IMR-90 (cell line): Measurements from ENCODE around the gene NKX6-2. TPM values are rescaled to one million over a fixed set of nuclear protein-coding genes. Genes with fewer than 3 reads are reported as not detected.

ENCODE experiments used
- ATAC-seq: fragments of 200-7000 bp; cut with Tn5 transposase; 2 replicates; pipeline ENCODE4 v1.9.1; 2020; ENCODE audit warnings: low read depth, mild to moderate bottlenecking, moderate library complexity
- BruUV-seq: library from RNA; stranded (reverse); fragments of 400-500 nt; replicated peaks from 2 replicates; lab custom pipeline; 2021; lab: Mats Ljungman, UMichigan
- CTCF ChIA-PET: fragments of 300-600 bp; formaldehyde crosslinking; extraction: SDS; loops from one replicate; lab custom pipeline; 2021; ENCODE audit warnings: antibody characterized with exemption; lab: Yijun Ruan, JAX
- POLR2A ChIA-PET: fragments of 300-600 bp; sonication (Branson Sonifier 250); formaldehyde crosslinking; loops from one replicate; lab custom pipeline; 2022; ENCODE audit warnings: antibody characterized with exemption; ENCODE audit not compliant: unreplicated experiment; lab: Charles Lee
- DNase-seq: peaks from one replicate; pipeline ENCODE4 v3.0.0; 2013
- H2AFZ ChIP-seq: replicated peaks from 2 replicates; pipeline ENCODE3; 2013; ENCODE audit warnings: low read length, mild to moderate bottlenecking; ENCODE audit not compliant: poor library complexity
- H2AK5ac ChIP-seq: 2 replicates; pipeline ENCODE4 v1.6.1; 2013; ENCODE audit warnings: low read depth, low read length, inconsistent platforms
- H2AK9ac ChIP-seq: replicated peaks from 2 replicates; pipeline ENCODE3; 2013; ENCODE audit warnings: mild to moderate bottlenecking, low read depth, low read length, moderate library complexity; ENCODE audit not compliant: poor library complexity
- H2BK120ac ChIP-seq: 2 replicates; pipeline ENCODE4 v1.6.1; 2013; ENCODE audit warnings: low read depth, low read length, inconsistent platforms
- H2BK15ac ChIP-seq: 3 replicates; pipeline ENCODE4 v1.6.1; 2013; ENCODE audit warnings: low read depth, low read length, inconsistent platforms
- H2BK20ac ChIP-seq: 2 replicates; pipeline ENCODE4 v1.6.1; 2013; ENCODE audit warnings: low read depth, mild to moderate bottlenecking, inconsistent platforms, low read length, moderate library complexity
- H2BK5ac ChIP-seq: 2 replicates; pipeline ENCODE4 v1.6.1; 2013; ENCODE audit warnings: mild to moderate bottlenecking, low read depth, low read length, inconsistent platforms; ENCODE audit not compliant: poor library complexity, severe bottlenecking
- H3K14ac ChIP-seq: replicated peaks from 2 replicates; pipeline ENCODE4 v1.6.1; 2013; ENCODE audit warnings: low read depth, low read length, inconsistent platforms
- H3K18ac ChIP-seq: 2 replicates; pipeline ENCODE4 v1.6.1; 2013; ENCODE audit warnings: low read depth, low read length, control low read depth
- H3K23ac ChIP-seq: 2 replicates; pipeline ENCODE4 v1.6.1; 2013; ENCODE audit warnings: low read depth, low read length, inconsistent platforms
- H3K27ac ChIP-seq: 2 replicates; pipeline ENCODE4 v1.5.1; 2013; ENCODE audit warnings: mild to moderate bottlenecking, control low read depth, low read length; ENCODE audit not compliant: insufficient read depth
- H3K27me3 ChIP-seq: 2 replicates; pipeline ENCODE4 v1.6.1; 2013; ENCODE audit warnings: low read length; ENCODE audit not compliant: control insufficient read depth, insufficient read depth
- H3K36me3 ChIP-seq: 2 replicates; pipeline ENCODE4 v1.6.1; 2013; ENCODE audit warnings: low read length, mixed read lengths; ENCODE audit not compliant: control insufficient read depth, insufficient read depth
- H3K4ac ChIP-seq: 2 replicates; pipeline ENCODE4 v1.6.1; 2013; ENCODE audit warnings: low read depth, low read length, inconsistent platforms
- H3K4me1 ChIP-seq: 2 replicates; pipeline ENCODE4 v1.6.1; 2013; ENCODE audit warnings: low read length, mixed read lengths; ENCODE audit not compliant: control insufficient read depth, insufficient read depth
- H3K4me2 ChIP-seq: 2 replicates; pipeline ENCODE4 v1.6.1; 2013; ENCODE audit warnings: low read depth, mild to moderate bottlenecking, control low read depth, low read length, moderate library complexity
- H3K4me3 ChIP-seq: 2 replicates; pipeline ENCODE4 v1.5.1; 2013; ENCODE audit warnings: low read depth, mild to moderate bottlenecking, control low read depth, low read length, moderate library complexity; ENCODE audit not compliant: insufficient read depth
- H3K56ac ChIP-seq: 2 replicates; pipeline ENCODE4 v1.6.1; 2013; ENCODE audit warnings: low read length, inconsistent platforms; ENCODE audit not compliant: insufficient read depth; ENCODE audit errors: extremely low read depth
- H3K79me1 ChIP-seq, 2 experiments: 2 replicates each; pipeline ENCODE4 v1.6.1; 2013; ENCODE audit warnings: low read length in 2 of 2, inconsistent platforms in 1 of 2, low read depth in 1 of 2
- H3K9ac ChIP-seq: 2 replicates; pipeline ENCODE4 v1.6.1; 2013; ENCODE audit warnings: low read depth, low read length, control low read depth
- H3K9me1 ChIP-seq: 2 replicates; pipeline ENCODE4 v1.6.1; 2013; ENCODE audit warnings: low read length, inconsistent platforms; ENCODE audit not compliant: insufficient read depth
- H3K9me3 ChIP-seq: 2 replicates; pipeline ENCODE4 v1.6.1; 2013; ENCODE audit warnings: low read length; ENCODE audit not compliant: control insufficient read depth, insufficient read depth
- H4K20me1 ChIP-seq: 2 replicates; pipeline ENCODE4 v1.6.1; 2013; ENCODE audit warnings: low read length, inconsistent platforms; ENCODE audit not compliant: insufficient read depth
- H4K5ac ChIP-seq: 2 replicates; pipeline ENCODE4 v1.6.1; 2013; ENCODE audit warnings: mild to moderate bottlenecking, low read depth, low read length, control low read depth
- H4K8ac ChIP-seq, 2 experiments: 2 replicates each; pipeline ENCODE4 v1.6.1; 2013; ENCODE audit warnings: low read depth in 2 of 2, low read length in 2 of 2, control low read depth in 1 of 2, inconsistent platforms in 1 of 2
- H4K91ac ChIP-seq: 2 replicates; pipeline ENCODE4 v1.6.1; 2013; ENCODE audit warnings: low read depth, low read length, inconsistent platforms; ENCODE audit not compliant: insufficient read depth
- BHLHE40 ChIP-seq: fragments of 150-350 bp; IDR thresholded peaks from 2 replicates; pipeline ENCODE4 v1.6.1; 2016; ENCODE audit warnings: mild to moderate bottlenecking, low read depth, low read length
- CHD1 ChIP-seq: IDR thresholded peaks from 2 replicates; pipeline ENCODE4 v1.6.1; 2012; ENCODE audit warnings: low read depth, low read length, improper control_type of control experiment
- ELK1 ChIP-seq: fragments of 150-350 bp; IDR thresholded peaks from 2 replicates; pipeline ENCODE4 v1.6.1; 2016; ENCODE audit warnings: low read depth, mild to moderate bottlenecking, low read length, moderate library complexity, borderline replicate concordance
- FOS ChIP-seq: fragments of 150-350 bp; IDR thresholded peaks from 2 replicates; pipeline ENCODE4 v1.6.1; 2016; ENCODE audit warnings: low read depth, low read length
- MAFK ChIP-seq: IDR thresholded peaks from 2 replicates; pipeline ENCODE4 v1.6.1; 2012; ENCODE audit warnings: low read depth, low read length, improper control_type of control experiment
- MAZ ChIP-seq: IDR thresholded peaks from 2 replicates; pipeline ENCODE4 v1.6.1; 2012; ENCODE audit warnings: low read depth, mild to moderate bottlenecking, low read length, improper control_type of control experiment, moderate library complexity, borderline replicate concordance
- RAD21 ChIP-seq: IDR thresholded peaks from 2 replicates; pipeline ENCODE4 v1.6.1; 2012; ENCODE audit warnings: low read length, improper control_type of control experiment
- RCOR1 ChIP-seq: IDR thresholded peaks from 2 replicates; pipeline ENCODE4 v1.6.1; 2012; ENCODE audit warnings: mild to moderate bottlenecking, low read length, improper control_type of control experiment; ENCODE audit not compliant: insufficient replicate concordance
- RFX5 ChIP-seq: IDR thresholded peaks from 2 replicates; pipeline ENCODE4 v1.8.0; 2012; ENCODE audit warnings: low read depth, mild to moderate bottlenecking, low read length, moderate library complexity
- SMC3 ChIP-seq: fragments of 150-350 bp; IDR thresholded peaks from 2 replicates; pipeline ENCODE4 v1.6.1; 2016; ENCODE audit warnings: low read depth, mild to moderate bottlenecking, antibody characterized with exemption, low read length, moderate library complexity
- USF2 ChIP-seq: fragments of 150-350 bp; IDR thresholded peaks from 2 replicates; pipeline ENCODE4 v1.6.1; 2017; ENCODE audit warnings: mild to moderate bottlenecking, antibody characterized with exemption, low read length, low read depth
- WGBS, 2 experiments: methylation state at CpG; one replicate each; pipeline versions ENCODE4 v1.1.5 to v1.1.7; 2013; ENCODE audit warnings: missing lambda C conversion rate in 2 of 2; ENCODE audit not compliant: insufficient read length in 1 of 2; ENCODE audit errors: extremely low coverage in 2 of 2; 5-methylcytosine and 5-hydroxymethylcytosine counted together
- dilution Hi-C: fragments of 300-500 bp; cut with HindIII; formaldehyde crosslinking; loops from one replicate; pipeline ENCODE4 v1.14.3; 2018; ENCODE audit warnings: low sequenced_read_pairs; ENCODE audit not compliant: unreplicated experiment
- in situ Hi-C: fragments of 300-500 bp; cut with MboI; formaldehyde crosslinking; loops from 3 replicates; pipeline ENCODE4 v1.14.3; 2019; ENCODE audit warnings: low sequenced_read_pairs, inconsistent platforms, mixed read lengths
- intact Hi-C: fragments of 100-400 bp; cut with micrococcal nuclease; formaldehyde crosslinking; loops from 2 replicates; pipeline ENCODE4 v1.10.0; 2022
- polyA plus RNA-seq, 3 experiments: library from polyadenylated mRNA; depleted of rRNA; stranded (reverse); fragments of >200 nt; gene quantifications; 2 replicates each; pipeline ENCODE4 v1.2.3, GENCODE V29; 2012; ENCODE audit warnings: low replicate concordance in 1 of 3
- total RNA-seq: library from RNA; depleted of rRNA; stranded (reverse); fragments of >200 nt; gene quantifications from 2 replicates; pipeline ENCODE4 v1.2.3, GENCODE V29; 2012

Gene NKX6-2
- total and polyA plus RNA-seq, 2 of the 4 experiments (the other 2 are of a cell fraction), result not detected

- Histone ChIP-seq H3K79me1 (peaks cover 0 to 7% of the 10 kb centered on the region in 2 experiments; a peak in 1 of 4 replicates), H2BK120ac (no peak overlapping the region), H4K5ac (no peak overlapping the region), H3K9me3 (no peaks in the 10 kb centered on the region), H3K27me3 (no peaks in the 10 kb centered on the region), H3K14ac (no peak overlapping the region), H3K4me3 (no peak overlapping the region), H2AFZ (no peak overlapping the region), H3K36me3 (no peaks in the 10 kb centered on the region), H4K91ac (no peak overlapping the region), H3K9me1 (peaks cover 3% of the 10 kb centered on the region; the same call in 1 of the 2 replicates), H4K20me1 (no peaks in the 10 kb centered on the region; the same call in 1 of the 2 replicates), H3K4ac (no peak overlapping the region), H3K56ac (no peak overlapping the region), H2BK5ac (no peak overlapping the region), H2AK9ac (no peak overlapping the region), H3K9ac (no peak overlapping the region), H3K4me1 (peaks cover 9% of the 10 kb centered on the region), H3K4me2 (no peak overlapping the region), H4K8ac (no peak overlapping the region), H3K23ac (no peak overlapping the region), H2AK5ac (no peak overlapping the region), H3K27ac (no peak overlapping the region), H2BK15ac (no peak overlapping the region), H3K18ac (no peak overlapping the region), H2BK20ac (no peak overlapping the region)
- TF ChIP-seq RAD21 (no peak), FOS (no peak), RCOR1 (no peak), MAZ (no peak), RFX5 (no peak), CHD1 (no peak), BHLHE40 (no peak), MAFK (no peak), SMC3 (no peak), USF2 (no peak), ELK1 (no peak)
- intact Hi-C loops (no loop called here), dilution Hi-C loops (no loop called here), in situ Hi-C loops (no loop called here)
- WGBS, 2 experiments, result no CpG with 5 or more reads among the region's 6 CpGs
- DNase-seq (no peak), ATAC-seq (no peak)
- ChIA-PET POLR2A (no interaction called here), CTCF (no interaction called here)
- BruUV-seq, result no TSS peak
Observed at GRCh38 chr10:132740588-132740987, 45.4 kb downstream of the NKX6-2 start.
